Neuron (in vitro differentiated cells): ENCODE results near the gene DHRS4.
"Not testable (repeated sequence)": the region's sequence is repeated elsewhere in the genome, so short reads cannot be mapped to it uniquely, and the experiment has no call there.

ENCODE experiments used
- H2AFZ ChIP-seq: one replicate; pipeline ENCODE4 v1.6.1; 2013; ENCODE audit warnings: low read depth, mild to moderate bottlenecking, inconsistent platforms, low read length, moderate library complexity
- H3K27me3 ChIP-seq: one replicate; pipeline ENCODE4 v1.6.1; 2013; ENCODE audit warnings: low read length; ENCODE audit not compliant: insufficient read depth
- H3K36me3 ChIP-seq: one replicate; pipeline ENCODE4 v1.6.1; 2013; ENCODE audit warnings: low read length; ENCODE audit not compliant: insufficient read depth
- H3K4me1 ChIP-seq: one replicate; pipeline ENCODE4 v1.6.1; 2013; ENCODE audit warnings: low read length; ENCODE audit not compliant: insufficient read depth
- H3K4me3 ChIP-seq: 2 replicates; pipeline ENCODE4 v1.5.1; 2013; ENCODE audit warnings: mild to moderate bottlenecking, low read length, moderate library complexity
- H3K9me3 ChIP-seq: one replicate; pipeline ENCODE4 v1.6.1; 2013; ENCODE audit warnings: low read length

Gene DHRS4

DNA sequence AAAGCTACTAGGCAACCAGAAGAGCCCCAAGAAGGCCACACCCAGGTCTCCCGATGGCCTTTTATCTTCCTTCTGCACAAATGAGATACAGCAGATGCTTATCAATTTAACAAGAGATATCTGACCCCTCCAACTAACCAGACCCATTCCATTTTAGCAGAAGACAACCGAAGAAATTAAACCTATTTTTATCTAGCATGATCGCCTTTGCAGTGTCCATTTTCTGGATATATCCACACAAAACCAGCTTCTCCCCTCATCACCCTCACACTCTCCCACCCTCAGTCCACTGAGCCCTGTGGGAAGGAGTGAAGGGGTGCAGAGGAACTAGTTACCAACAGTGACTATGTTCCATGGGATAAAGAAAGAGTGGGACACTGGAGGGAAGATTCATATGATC is 20.9 kb upstream of the DHRS4 start:
- no peaks in the 10 kb centered on the region for H3K4me1 ChIP-seq
- no peaks in the 10 kb centered on the region for H3K36me3 ChIP-seq
- H3K27me3 ChIP-seq, result no peaks in the 10 kb centered on the region
- no peak overlapping the region for H2AFZ ChIP-seq
- no peak overlapping the region for H3K4me3 ChIP-seq
- H3K9me3 ChIP-seq, result no peaks in the 10 kb centered on the region

DNA sequence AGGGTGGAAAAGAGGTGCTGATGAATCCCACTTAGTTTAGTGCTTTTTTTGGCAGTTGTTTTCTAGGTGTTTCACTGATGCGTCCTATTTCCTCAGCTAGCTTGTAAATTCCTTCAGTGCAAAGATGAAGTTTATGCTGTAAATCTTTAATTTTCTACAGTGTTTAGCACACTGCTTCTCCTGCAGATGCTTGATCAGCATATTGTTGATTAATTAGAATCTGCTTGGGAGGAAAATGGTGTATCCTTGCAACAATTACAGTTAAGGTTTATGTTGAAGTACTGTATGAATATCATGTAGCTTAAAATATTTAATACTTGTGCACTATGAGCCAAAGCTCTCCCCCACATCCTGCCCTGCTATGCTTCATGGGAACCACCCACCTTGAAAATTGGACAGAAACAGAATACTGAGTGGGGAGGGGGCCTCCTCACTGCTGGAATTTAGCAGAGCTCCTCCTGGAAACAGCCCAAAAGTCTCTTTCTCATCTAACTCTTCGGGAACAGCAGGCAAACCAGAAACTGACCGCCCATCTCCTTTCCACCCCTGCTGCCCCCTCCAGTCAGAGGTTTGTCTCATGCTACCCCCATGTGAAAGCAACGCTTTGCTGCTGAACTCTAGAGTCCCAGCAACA is 20.3 kb upstream of the DHRS4 start:
- Histone ChIP-seq H3K27me3 (no peaks in the 10 kb centered on the region), H3K9me3 (no peaks in the 10 kb centered on the region), H2AFZ (no peak overlapping the region), H3K36me3 (no peaks in the 10 kb centered on the region), H3K4me3 (no peak overlapping the region), H3K4me1 (no peaks in the 10 kb centered on the region)

DNA sequence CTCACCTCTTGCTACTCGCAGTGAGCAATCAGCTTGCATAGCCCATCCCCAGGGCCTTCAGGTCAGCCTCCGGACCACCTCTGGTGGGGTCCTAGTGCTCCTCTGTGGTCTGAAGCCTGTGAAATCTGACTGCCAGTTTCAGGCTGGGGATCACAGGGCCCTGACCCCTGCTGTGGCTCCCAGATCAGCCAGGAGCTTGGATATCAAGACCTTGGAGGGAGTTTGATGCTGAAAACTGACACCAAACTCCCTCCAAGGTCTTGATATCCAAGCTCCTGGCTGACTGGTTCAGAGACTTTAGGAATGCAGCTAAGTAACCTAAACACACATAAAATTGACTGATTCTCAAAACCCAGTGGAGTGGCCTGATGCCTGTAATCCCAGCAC is 19.8 kb upstream of the DHRS4 start:
- Histone ChIP-seq H3K27me3 (no peaks in the 10 kb centered on the region), H3K36me3 (no peaks in the 10 kb centered on the region), H2AFZ (no peak overlapping the region), H3K4me3 (no peak overlapping the region), H3K4me1 (no peaks in the 10 kb centered on the region), H3K9me3 (no peaks in the 10 kb centered on the region)

DNA sequence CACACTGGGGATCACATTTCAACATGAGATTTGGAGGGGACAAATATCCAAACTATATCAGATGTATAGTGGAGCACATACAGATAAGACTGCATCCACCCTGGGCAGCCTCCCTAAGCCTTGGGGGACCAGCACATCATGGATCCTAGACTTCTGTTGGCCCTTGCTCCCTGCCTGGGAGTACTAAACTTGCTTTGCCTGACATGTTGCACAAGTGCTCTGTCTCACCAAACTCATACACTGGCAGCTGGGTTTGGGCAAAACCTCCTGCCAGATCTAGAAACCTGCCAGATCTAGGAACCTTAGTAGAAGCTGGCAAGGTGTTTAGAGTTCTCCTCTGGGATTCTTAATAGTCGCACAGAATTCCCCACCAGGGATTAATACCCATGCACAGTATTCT is 18.4 kb upstream of the DHRS4 start:
- H3K36me3 ChIP-seq, result no peaks in the 10 kb centered on the region
- H3K9me3 ChIP-seq, result no peaks in the 10 kb centered on the region
- no peaks in the 10 kb centered on the region for H3K27me3 ChIP-seq
- no peaks in the 10 kb centered on the region for H3K4me1 ChIP-seq
- no peak overlapping the region for H2AFZ ChIP-seq
- H3K4me3 ChIP-seq, result no peak overlapping the region

DNA sequence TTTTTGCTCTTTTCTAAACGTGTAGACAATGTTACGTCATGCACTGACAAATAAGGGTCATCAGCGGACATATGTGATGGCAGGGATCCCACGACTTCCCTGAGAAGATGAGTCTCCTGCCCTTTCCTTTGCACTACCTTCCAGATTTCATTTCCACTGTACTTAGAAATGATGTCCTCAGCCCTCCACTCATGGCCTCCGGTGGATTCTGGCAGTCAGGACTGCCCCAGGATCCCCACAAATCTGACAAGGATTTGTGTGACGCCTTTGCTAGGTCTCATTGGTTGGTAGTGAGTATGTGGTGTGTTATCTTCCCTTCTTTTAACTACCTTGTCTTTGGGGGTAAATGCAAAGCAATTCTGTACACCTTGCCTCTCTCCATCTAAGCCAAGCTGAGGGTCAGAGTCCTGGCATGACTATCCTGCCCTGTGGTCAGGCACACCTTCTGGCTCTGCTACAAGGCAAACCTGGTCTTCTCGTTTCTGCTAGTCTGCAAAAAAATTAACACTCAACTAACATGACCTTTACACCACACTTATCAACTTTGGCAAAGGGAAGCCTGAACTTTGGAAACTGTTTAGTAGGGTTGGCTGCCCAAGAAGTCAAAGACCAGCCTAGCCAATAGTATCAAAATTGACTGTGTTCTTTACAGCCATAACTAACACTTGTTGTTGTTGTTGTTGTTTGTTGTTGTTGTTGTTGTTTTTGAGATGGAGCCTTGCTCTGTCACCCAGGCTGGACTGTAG is 17.3 kb upstream of the DHRS4 start:
- no peak overlapping the region for H3K4me3 ChIP-seq
- H3K9me3 ChIP-seq, result peaks cover 3% of the 10 kb centered on the region
- no peak overlapping the region for H2AFZ ChIP-seq
- no peaks in the 10 kb centered on the region for H3K27me3 ChIP-seq
- H3K36me3 ChIP-seq, result no peaks in the 10 kb centered on the region
- no peaks in the 10 kb centered on the region for H3K4me1 ChIP-seq

DNA sequence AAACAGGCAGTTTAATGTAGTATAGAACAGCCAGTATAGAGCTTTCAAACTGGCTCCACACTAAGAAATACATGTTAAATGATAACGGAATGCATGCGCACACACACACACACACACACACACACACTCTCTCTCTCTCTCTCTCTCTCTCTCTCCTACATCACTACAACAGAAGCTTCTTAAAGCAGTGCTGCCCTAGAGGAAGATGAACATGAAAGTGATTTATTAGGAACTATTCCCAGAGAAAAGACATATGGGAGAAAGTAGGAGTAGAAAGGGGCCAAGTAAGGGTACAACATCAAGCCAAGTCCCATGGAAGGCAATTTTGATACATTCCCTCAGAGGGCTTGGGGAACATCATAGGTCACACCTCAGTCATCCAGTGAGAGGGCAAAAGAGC is 16.4 kb upstream of the DHRS4 start:
- no peaks in the 10 kb centered on the region for H3K36me3 ChIP-seq
- H2AFZ ChIP-seq, result no peak overlapping the region
- no peaks in the 10 kb centered on the region for H3K4me1 ChIP-seq
- peaks cover 5% of the 10 kb centered on the region for H3K9me3 ChIP-seq
- H3K27me3 ChIP-seq, result no peaks in the 10 kb centered on the region
- H3K4me3 ChIP-seq, result no peak overlapping the region

DNA sequence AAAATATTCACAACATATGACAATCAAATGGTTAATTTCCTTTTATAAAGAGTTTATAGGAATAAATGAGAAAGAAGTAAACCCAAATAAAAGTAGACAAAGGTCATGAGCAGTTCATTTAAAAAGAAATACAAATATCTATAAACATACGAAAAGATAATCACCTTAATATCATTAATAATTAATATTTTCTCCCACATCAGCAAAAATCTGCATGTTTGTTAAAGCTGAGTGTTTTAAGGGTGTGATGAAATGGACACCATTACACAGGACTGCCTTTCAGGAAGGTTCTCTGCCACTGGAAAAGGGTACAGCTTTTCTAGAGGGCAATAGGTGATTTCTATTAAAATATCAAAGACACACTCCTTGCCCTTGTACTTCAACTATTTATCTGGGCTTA is 14.7 kb upstream of the DHRS4 start:
- Histone ChIP-seq H3K9me3 (peaks cover 11% of the 10 kb centered on the region), H3K36me3 (no peaks in the 10 kb centered on the region), H3K4me3 (no peak overlapping the region), H3K27me3 (no peaks in the 10 kb centered on the region), H3K4me1 (no peaks in the 10 kb centered on the region), H2AFZ (no peak overlapping the region)

DNA sequence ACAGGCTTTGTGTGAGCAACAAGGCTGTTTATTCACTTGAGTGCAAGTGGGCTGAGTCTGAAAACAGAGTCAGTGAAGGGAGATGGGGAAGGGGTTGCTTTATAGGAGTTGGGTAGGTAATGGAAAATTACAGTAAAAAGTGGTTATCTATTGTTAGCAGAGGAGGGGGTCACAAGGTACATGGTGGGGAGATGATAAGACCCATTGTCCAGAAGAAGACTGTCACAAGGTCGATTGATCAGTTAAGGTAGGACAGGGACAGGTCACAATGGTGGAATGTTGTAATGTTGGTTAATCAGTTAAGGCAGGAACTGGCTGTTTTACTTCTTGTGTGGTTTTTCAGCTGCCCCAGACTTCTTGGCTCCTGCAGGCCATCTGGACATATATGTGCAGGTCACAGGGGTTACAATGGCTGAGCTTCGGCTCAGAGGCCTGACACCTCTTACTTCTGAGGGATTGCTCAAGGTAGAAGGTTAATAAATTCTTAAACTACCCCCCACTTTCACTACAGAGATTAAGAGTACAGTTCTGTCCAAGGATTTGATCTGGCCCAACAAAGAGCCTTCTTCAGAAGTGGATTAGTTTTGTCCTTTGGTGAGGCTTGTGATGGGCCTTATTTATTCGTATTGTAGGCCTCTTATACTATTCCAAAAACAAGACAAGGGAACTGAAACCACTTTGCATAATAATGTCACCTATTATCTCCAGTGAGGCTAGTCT is 13.8 kb upstream of the DHRS4 start:
- H3K36me3 ChIP-seq, result no peaks in the 10 kb centered on the region
- no peaks in the 10 kb centered on the region for H3K27me3 ChIP-seq
- H3K9me3 ChIP-seq, result peaks cover 11% of the 10 kb centered on the region
- no peak overlapping the region for H2AFZ ChIP-seq
- no peaks in the 10 kb centered on the region for H3K4me1 ChIP-seq
- no peak overlapping the region for H3K4me3 ChIP-seq

DNA sequence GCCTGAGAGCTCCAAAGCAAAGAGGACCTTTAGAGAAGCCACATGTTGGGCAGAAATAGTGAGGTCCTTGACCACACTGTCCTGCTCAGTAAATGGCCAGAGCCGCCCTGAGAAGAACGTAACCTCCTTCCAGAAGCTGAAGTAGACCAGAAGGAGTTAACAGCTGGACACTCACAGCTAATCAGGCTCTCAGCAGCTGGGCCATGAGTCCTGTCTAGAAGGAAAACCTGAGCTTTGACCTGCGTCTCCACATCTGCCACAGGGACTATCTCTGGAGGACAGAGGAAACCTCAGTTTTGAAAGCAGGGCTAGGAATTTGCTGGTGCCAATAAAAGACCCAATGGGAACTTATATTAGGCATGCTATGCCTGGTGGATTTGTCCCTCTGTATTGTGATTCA is 12.3 kb upstream of the DHRS4 start:
- H3K27me3 ChIP-seq, result no peaks in the 10 kb centered on the region
- H3K4me1 ChIP-seq, result no peaks in the 10 kb centered on the region
- no peaks in the 10 kb centered on the region for H3K36me3 ChIP-seq
- H2AFZ ChIP-seq, result no peak overlapping the region
- H3K9me3 ChIP-seq, result peaks cover 11% of the 10 kb centered on the region
- no peak overlapping the region for H3K4me3 ChIP-seq

DNA sequence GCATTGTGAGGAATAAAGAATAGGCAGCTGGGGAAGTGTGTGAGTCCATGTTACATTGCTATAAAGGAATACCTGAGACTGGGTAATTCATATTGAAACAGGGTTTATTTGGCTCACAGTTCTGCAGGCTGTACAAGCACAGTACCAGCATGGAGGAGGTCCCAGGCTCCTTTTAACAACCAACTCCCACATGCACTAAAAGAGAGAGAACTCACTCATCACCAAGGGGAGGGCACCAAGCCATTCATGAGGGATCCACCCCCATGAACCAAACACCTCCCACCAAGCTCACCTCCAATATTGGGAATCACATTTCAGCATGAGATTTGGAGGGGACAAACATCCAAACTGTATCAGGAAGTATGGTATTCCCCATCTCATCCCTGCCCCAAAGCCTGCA is 11.9 kb upstream of the DHRS4 start:
- no peaks in the 10 kb centered on the region for H3K36me3 ChIP-seq
- peaks cover 11% of the 10 kb centered on the region for H3K9me3 ChIP-seq
- H3K4me3 ChIP-seq, result no peak overlapping the region
- H2AFZ ChIP-seq, result no peak overlapping the region
- no peaks in the 10 kb centered on the region for H3K4me1 ChIP-seq
- no peaks in the 10 kb centered on the region for H3K27me3 ChIP-seq

DNA sequence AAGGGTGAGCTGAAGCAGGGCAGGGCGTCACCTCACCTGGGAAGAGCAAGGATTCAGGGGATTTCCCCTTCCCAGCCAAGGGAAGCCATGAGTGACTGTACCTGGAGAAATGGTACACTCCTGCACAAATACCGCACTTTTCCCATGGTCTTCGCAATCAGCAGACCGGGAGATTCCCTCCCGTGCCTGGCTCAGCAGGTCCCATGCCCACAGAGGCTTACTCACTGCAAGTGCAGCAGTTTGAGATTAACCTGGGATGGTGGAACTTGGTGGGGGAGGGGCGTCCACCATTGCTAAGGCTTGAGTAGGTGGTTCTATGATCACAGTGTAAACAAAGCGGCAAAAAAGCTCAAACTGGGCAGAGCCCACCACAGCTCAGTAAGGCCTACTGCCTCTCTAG is 11.0 kb upstream of the DHRS4 start:
- no peaks in the 10 kb centered on the region for H3K36me3 ChIP-seq
- H3K27me3 ChIP-seq, result no peaks in the 10 kb centered on the region
- peaks cover 11% of the 10 kb centered on the region for H3K9me3 ChIP-seq
- H3K4me3 ChIP-seq, result no peak overlapping the region
- H2AFZ ChIP-seq, result no peak overlapping the region
- no peaks in the 10 kb centered on the region for H3K4me1 ChIP-seq

DNA sequence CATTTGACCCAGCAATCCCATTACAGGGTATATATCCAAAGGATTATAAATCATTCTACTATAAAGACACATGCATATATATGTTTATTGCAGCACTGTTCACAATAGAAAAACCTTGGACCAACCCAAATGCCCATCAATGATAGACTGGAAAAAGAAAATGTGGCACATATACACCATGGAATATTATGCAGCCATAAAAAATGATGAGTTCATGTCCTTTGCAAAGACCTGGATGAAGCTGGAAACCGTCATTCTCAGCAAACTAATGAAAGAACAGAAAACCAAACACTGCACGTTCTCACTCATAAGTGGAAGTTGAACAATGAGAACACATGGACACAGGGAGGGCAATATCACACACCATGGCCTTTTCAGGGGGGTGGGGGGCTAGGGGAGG is 4.5 kb upstream of the DHRS4 start:
- not testable (repeated sequence) for H2AFZ ChIP-seq, H3K9me3 ChIP-seq, H3K4me3 ChIP-seq, H3K27me3 ChIP-seq, H3K4me1 ChIP-seq, H3K36me3 ChIP-seq

DNA sequence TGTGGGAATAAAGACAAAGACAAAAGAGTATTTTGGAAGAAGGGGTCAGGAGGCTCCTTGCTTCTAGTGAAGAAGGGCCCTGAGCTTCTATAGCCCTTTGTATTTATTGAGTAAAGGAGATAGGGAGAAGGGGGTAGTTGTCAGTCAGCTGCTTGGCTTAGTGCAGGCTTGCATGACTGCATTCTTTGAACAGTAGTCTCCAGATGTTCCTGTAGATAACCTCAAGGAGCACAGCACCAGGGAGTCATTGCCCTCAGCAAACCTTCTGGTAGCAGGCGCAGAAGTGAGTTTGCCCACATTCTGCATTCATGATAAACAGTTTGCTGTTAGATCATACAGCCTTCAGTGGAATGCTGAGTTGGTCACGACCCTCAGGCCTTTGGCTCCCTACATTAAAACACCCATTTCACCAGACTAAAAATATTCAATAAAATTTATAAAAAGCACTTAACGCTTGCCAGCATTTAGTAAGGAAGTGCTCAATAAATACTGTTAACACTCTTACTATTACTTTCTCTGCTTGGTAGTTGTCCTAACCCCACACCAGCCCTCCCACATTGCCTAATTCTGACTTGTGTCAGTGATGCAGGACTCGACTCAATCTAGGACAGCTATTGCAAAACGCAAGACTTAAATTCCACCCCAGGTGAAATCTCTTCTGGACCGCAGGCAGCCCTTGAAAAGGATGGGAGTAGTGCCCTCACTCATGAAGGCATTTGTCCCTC is 3.0 kb upstream of the DHRS4 start:
- Histone ChIP-seq H3K27me3 (no peaks in the 10 kb centered on the region), H3K36me3 (no peaks in the 10 kb centered on the region), H3K4me1 (peaks cover 9% of the 10 kb centered on the region), H3K4me3 (no peak overlapping the region), H3K9me3 (no peaks in the 10 kb centered on the region), H2AFZ (no peak overlapping the region)
